ENCODE data around the gene S100A13.
"Not testable (repeated sequence)": the region's sequence is repeated elsewhere in the genome, so short reads cannot be mapped to it uniquely, and the experiment has no call there.

S100A13 gene

DNA sequence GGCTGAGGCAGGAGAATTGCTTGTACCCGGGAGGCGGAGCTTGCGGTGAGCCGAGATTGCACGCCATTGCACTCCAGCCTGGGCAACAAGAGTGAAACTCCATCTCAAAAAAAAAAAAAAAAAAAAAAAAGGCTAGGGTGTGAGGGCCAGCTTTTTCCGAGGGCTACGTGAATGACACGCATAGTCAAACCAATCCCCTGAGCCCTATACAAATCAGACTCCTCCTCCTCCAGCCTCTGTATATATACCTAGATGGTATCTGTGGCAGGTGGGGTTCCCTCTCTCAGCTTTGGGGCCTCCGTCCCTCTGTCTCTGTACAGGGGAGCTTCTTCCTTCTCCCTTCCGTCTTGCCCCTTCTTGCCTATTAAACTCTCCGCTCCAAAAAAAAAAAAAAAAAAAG lies 21.1 kb downstream of the S100A13 start:
- no peak for DNase-seq (ENCODE audit: low read depth in 2 of 2)

DNA sequence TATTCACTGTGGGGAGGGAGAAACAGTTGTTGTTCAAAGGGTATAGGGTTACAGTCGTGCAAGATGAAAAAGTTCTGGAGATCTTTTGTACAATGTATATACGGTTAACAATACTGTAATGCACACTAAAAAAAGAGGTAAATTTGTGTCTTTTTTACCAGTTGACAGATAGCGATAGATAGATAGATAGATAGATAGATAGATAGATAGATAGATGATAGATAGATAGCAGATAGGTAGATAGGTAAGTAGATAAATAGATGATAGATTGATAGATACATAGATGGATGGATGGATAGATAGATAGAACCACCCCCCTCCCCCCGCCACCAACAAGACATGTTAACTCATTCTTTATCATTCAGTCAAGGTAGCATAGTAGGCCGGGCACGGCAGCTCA lies 24.6 kb downstream of the S100A13 start:
- DNase-seq (ENCODE audit: low read depth in 2 of 2), result no peak

DNA sequence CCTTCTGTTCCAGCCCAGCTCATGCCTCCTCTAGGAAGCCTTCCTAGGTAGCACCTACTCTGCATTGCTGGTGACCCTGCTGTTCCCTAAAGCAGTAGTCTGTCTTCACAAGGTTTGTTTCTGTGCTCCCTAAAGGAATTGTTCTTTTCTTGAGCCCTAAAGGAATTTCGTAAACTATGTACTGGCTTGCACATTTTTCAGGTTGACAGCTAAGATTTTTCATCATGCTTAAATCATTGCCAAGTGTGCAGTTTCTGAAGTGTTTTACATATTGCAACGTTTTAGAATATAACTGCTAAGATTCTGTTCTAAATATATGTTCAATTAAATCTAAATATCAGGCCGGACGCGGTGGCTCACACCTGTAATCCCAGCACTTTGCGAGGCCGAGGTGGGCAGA lies 27.5 kb downstream of the S100A13 start:
- no peak for DNase-seq (ENCODE audit: low read depth in 2 of 2)

DNA sequence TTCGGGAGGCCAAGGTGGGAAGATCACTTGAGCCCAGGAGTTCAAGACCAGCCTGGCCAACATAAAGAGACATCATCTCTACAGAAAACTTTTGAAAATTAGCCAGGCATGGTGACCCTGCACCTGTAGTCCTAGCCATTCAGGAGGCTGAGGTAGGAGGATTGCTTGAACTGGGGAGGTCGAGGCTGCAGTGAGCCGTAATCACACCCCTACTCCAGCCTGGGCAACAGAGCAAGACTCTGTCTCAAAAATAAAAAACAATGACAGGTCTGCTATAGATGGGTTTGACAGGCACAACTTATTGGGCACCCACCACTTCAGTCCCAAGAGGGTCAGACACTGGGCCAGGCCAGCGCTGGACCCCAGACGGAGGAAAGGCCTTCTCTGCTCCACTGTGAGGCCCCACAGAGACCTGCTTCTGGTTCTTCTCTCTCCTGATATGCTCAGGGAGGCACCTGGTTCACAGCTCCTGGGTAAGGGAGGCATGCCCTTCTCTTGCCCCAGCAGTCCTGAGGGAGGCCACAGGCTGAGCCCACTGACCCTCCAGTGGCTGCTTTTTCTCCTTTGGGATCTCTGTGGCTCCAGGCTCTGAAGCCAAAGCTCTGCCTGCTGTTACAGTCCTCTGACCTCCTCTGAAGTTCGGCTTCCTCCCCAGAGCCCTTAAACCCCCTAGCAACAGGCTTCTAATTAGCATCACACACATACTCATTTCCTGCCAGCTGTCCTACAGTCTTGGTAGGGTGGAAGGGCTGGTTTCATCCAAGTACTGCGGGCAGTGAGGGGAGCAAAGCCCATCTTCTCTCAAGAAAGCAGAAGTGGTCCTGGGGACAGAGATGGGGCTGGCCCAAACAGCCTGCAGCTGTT lies 28.8 kb downstream of the S100A13 start:
- no peak for DNase-seq (ENCODE audit: low read depth in 2 of 2)

DNA sequence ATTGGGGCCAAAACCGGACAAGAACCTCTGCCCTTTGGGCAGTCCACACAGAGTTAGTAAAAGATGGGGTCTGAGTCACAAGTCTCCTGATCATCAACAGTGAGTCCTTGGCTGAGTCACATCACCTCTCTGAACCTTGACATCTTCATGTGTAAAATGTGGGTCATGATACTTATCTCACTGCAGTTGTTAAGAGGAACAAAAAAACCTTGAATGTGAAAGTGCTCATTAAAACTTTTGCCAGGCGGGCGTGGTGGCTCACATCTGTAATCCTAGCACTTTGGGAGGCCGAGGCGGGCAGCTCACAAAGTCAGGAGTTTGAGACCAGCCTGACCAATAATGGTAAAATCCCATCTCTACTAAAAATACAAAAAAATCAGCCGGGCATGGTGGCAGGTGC lies 30.1 kb downstream of the S100A13 start:
- peak; percentile 4 to 15 for DNase-seq (ENCODE audit: low read depth in 2 of 2)

DNA sequence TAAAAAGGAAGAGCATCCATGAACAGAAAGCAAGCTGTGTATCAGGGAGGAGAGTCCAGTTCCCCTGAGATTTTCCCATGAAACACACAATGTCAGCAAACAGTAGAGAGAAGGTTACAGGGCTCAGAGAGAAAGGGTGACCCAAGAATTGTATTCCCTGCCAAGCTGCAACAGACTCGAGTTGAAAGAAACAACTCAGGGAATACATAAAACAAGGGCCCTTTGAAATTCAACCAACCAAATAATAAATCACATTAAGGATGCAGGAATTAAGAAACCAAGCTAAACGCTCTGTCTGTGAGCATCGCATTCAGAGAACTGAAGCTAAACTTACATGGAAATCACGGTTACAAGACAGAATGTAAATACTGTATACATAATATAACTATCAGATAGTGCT lies 34.6 kb downstream of the S100A13 start:
- no peak for DNase-seq (ENCODE audit: low read depth in 2 of 2)

DNA sequence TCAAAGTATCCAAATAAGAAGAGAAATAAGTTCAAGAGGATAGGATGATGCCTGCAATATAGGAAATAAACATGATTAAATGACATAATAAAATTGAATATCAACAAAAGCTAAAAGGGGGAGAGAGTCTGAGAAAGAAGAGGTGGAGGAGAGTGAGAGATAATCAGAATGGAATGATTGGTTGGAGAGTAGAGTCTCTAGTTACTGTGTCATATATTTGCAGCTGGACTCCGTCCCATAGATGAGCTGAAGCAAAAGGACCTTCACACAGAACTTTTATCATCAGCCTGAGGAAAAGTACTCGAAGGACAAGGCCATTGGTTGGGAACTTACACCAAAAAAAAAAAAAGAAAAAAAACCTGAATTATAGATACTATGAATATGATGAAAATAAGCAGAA lies 38.8 kb downstream of the S100A13 start:
- no peak for DNase-seq (ENCODE audit: low read depth in 2 of 2)

DNA sequence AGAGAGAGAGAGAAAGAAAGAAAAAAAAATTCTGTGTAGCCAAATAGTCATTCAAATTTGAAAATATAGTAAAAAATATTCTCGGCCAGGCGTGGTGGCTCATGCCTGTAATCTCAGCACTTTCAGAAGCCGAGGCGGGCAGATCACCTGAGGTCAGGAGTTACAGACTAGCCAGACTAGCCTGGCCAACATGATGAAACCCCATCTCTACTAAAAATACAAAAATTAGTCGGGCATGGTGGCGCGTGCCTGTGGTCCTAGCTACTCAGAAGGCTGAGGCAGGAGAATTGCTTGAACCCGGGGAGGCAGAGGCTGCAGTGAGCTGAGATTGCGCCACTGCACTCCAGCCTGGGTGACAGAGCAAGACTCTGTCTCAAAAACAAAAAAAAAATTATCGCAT lies 39.3 kb downstream of the S100A13 start:
- not testable (repeated sequence) for DNase-seq (ENCODE audit: low read depth in 2 of 2)

DNA sequence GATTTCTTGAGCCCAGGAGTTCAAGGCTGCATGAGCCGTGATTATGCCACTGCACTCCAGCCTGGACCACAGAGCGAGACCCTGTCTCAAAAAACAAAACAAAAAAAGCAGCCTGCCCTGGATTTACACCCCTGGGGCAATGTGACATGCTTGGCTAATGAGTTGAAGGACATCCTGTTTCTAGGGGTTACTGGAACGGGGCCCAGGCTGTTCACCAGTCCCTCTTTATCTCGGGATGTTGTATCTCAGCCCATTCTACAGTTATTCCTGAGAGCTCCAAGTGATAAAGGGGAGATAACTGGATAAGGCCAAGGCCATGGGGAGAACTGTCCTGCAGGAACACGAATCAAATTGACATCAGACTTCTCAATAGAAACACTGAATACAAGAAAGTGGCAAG lies 40.0 kb downstream of the S100A13 start:
- DNase-seq (ENCODE audit: low read depth in 2 of 2), result no peak

DNA sequence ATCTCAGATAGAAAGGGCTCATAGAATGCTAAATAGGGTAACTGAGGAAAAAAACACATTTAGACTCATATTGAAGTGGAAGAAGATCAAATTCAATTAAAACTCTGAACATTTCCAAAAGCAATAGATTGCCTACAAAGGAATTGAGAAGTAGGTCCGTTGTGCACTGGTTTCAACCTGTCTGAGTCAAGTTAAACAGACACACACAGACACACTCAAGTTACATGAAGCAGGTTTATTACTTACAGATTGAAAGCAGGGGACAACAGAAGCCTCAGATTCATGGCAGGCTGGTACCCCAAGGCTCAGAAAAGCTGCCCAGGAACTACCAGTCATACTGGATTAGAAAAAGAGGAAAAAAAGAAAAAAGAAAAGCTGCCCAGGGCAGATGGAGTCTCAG lies 41.0 kb downstream of the S100A13 start:
- DNase-seq (ENCODE audit: low read depth in 2 of 2), result no peak

DNA sequence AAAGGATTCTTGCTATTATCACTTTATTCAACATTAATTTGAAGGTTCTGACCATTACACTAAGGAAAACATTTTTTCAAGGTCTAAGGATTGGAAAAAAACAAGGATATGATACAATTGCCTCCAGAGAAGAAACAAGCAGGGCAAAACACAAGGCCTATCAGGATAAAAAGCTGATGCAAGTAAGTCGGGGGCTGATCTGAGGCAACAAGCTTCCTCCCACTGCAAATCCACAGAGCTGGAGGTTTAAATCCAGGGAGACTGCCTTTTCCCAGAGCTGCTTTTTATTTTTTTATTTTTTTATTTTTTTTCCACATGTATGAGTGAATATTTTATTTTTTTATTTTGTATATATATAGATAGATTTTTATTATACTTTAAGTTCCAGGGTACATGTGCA lies 42.3 kb downstream of the S100A13 start:
- no peak for DNase-seq (ENCODE audit: low read depth in 2 of 2)

DNA sequence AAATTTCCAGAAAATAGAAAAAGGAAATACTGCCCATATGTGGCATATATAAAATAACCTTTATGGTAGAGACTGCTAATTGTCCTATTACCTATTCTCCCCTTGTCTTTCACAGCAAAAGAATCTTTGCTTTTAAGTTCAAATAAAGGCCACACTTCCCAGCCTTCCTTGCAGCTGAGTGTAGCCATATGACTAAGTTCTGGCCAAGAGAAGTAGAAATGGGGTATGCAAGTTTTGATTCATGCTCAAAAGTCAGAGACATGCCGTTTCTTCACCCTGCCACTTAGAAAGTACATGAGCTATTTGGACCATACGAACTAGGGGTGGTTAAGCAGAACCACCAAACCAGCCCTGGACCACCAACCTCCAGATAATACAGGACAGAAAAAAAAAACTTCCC lies 43.3 kb downstream of the S100A13 start:
- no peak for DNase-seq (ENCODE audit: low read depth in 2 of 2)

DNA sequence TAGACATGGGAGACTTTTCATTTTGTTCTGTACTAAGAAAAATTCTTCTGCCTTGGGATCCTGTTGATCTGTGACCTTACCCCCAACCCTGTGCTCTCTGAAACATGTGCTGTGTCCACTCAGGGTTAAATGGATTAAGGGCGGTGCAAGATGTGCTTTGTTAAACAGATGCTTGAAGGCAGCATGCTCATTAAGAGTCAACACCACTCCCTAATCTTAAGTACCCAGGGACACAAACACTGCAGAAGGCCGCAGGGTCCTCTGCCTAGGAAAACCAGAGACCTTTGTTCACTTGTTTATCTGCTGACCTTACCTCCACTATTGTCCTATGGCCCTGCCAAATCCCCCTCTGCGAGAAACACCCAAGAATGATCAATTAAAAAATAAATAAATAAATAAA lies 43.8 kb downstream of the S100A13 start:
- not testable (repeated sequence) for DNase-seq (ENCODE audit: low read depth in 2 of 2)

DNA sequence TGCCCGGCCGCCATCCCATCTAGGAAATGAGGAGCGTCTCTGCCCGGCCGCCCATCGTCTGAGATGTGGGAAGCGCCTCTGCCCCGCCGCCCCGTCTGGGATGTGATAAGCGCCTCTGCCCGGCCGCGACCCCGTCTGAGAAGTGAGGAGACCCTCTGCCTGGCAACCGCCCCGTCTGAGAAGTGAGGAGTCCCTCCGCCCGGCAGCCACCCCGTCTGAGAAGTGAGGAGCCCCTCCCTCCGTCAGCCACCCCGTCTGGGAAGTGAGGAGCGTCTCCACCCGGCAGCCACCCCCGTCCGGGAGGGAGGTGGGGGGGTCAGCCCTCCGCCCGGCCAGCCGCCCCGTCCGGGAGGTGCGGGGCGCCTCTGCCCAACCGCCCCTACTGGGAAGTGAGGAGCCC lies 44.5 kb downstream of the S100A13 start:
- DNase-seq (ENCODE audit: low read depth in 2 of 2), result not testable (repeated sequence)

DNA sequence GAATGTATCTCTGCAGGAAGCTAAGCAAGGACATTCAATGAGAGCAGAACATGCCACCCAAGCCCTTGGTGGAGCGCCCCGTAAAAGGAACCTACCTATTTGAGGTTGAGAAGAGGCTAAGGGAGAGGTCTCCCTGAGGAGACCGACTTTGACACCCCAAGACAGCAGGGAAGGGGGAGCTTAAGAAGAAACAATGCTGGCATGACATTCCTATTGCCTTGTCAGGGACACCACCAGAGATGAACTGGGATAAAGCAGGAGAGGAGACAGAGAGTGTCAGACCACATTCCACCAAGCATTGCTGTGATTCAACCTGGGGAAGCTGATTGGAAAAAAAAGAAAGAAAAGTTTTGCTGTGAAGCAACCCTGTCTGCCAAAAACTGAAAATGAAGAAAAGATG lies 48.4 kb downstream of the S100A13 start:
- no peak for DNase-seq (ENCODE audit: low read depth in 2 of 2)

DNA sequence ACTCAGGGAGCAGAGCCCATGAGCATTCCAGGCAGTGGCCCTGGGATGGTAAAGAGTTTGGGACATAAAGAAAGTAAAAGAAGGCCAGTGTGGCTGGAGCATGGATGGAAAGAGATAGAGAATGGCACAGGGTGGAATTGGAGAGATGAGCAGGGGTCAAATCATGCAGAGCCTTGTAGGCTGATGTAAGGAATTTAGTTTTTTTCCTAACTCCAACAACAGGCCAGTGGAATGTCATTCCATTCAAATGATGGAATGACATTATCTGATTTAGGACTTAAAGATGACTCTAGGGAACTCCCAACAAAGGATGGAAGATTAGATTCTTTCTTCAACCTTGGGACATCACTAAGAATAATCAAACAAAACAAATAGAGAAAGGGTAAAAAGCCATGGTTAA lies 48.8 kb downstream of the S100A13 start:
- DNase-seq (ENCODE audit: low read depth in 2 of 2), result no peak

DNA sequence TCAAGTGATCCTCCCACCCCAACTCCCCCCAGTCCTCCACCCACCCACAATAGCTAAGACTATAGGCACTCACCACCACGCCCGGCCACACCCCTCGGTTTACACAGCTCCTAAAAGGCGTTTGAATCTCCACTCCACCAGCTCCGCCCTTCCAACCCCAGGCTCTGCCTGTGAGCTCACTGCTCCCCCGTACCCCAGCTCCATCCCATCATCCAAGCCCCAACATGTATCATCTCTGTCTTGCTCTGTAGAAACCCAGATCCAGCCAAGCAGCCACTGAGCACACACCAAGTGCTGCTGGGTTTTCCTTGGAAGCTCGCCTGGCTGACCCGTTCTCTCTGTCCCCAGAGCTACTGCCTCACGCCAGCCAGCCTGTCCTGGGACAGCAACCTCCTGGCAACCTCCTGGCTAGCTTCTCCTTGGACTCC lies 49.7 kb downstream of the S100A13 start:
- no peak for DNase-seq (ENCODE audit: low read depth in 2 of 2)

DNA sequence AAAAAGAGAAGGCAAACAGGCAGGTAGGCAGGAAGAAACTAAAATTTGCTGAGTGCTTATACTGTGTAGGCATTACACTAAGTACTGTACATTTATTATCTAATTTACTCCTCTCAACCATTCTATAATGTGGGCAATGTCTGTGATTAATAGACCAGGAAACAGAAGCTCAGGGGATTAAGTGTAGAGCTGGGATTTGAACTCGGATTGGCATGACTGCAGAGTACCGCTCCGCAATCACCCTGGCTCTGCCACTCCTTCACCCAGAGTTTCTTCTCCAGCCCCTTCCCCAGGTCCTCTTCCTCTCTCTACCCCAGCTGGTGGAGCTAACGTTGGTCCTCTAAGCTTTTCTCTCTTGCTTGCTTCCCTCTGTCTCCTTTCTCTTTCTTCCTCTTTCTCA lies 50.2 kb downstream of the S100A13 start:
- DNase-seq (ENCODE audit: low read depth in 2 of 2), result no peak

DNA sequence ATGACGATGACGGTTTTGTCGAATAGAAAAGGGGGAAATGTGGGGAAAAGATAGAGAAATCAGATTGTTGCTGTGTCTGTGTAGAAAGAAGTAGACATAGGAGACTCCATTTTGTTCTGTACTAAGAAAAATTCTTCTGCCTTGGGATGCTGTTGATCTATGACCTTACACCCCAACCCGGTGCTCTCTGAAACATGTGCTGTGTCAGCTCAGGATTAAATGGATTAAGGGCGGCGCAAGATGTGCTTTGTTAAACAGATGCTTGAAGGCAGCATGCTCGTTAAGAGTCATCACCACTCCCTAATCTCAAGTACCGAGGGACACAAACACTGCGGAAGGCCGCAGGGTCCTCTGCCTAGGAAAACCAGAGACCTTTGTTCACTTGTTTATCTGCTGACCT lies 51.8 kb downstream of the S100A13 start:
- DNase-seq (ENCODE audit: low read depth in 2 of 2), result not testable (repeated sequence)

DNA sequence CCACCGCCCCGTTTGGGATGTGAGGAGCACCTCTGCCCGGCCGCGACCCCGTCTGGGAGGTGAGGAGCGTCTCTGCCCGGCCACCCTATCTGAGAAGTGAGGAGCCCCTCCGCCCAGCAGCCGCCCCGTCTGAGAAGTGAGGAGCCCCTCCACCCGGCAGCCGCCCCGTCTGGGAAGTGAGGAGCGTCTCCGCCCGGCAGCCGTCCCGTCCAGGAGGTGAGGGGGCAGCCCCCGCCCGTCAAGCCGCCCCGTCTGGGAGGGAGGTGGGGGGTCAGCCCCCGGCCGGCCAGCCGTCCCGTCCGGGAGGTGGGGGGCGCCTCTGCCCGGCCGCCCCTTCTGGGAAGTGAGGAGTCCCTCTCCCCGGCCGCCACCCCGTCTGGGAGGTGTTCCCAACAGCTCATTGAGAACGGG lies 52.2 kb downstream of the S100A13 start:
- not testable (repeated sequence) for DNase-seq (ENCODE audit: low read depth in 2 of 2)

DNA sequence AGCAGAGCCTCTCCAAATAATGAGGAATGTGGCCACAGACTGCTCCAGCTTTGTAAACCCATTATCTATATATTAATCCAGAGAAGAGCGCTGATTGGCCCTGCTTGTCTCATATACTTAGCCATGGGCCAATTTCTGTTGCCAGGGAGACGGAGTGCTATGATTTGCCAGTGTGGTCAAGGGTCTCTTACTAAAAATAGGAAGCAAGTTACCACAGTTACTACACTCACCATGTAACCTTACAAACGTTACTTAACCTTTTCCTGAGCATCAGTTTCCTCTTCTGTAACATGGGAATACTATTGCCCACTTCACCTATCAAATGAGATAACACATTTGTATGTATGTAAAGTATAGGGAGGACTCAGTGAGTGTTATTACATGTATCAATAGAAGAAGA lies 54.0 kb downstream of the S100A13 start:
- DNase-seq (ENCODE audit: low read depth in 2 of 2), result no peak

DNA sequence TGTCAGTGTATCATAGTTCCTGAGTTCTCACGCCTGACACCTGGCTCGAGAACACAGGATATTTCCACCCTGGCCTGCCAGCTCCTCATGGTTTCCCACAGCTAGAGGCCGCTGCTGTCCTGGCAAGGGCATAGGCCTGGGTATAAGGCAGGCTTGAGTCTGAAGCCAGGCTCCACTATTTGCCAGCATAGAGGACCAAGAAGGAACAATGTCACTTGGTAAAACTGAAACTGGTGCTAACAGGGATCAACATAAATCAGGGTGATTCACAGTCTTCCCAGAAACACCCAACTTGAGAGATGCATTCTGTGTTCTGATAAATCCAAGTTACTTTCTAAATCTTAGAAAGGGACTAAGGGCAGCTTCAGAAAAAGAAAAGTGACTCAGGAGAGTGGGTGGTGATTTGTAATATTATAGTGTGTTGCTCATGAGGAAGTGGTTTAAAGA lies 54.7 kb downstream of the S100A13 start:
- DNase-seq (ENCODE audit: low read depth in 2 of 2), result peak; percentile 52 to 68

DNA sequence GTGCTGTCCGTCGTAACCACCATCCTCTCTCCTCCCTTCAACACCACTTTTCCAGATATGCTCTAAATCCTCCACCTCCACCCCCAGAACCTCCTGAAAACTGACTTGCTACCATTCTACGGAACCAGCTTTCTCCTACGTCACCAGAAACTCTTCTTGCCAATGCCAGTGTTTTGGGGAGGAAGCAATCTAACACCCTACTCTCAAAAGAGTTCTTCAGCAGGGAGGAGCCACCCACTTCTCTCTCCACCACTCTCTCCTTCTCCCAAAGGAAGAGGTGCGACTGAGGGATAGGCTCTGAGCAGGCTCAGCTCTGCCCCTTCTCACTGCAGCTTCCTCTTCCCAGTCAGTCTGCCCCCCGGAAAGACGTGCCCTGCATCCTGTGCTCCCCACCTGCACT lies 55.6 kb downstream of the S100A13 start:
- no peak for DNase-seq (ENCODE audit: low read depth in 2 of 2)

DNA sequence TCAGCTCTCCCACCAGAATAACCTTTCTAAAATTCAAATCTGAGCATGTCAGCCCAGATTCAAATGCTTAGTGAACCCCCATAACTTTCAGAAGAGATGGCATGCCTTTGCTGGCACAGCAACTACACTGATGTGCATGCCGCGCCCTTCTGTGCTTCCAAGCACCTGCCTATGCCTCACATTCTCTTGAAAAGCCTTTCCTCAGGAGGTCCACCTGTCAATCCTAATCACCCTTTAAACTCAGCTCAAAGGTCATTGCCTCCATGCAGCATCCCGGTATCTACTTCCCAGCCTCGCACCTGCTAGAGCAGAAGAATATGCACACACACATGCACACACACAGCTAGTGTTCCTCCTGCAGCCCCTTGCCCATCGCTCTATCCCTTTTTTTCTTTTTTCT lies 56.4 kb downstream of the S100A13 start:
- no peak for DNase-seq (ENCODE audit: low read depth in 2 of 2)

Data from stimulated activated CD4-positive, alpha-beta T cell treated with anti-CD3 and anti-CD28 coated beads, Interleukin-4, amount 100 ng/mL, for 48 hours (primary cell).